Erythroblast (primary cell): Measurements from ENCODE around the gene PTPRU.

Source experiments
- GATA1 ChIP-seq: IDR thresholded peaks from 2 replicates; pipeline ENCODE4 v1.6.1; 2011; ENCODE audit warnings: low read depth, mild to moderate bottlenecking, control low read depth, low read length, moderate library complexity
- POLR2A ChIP-seq: IDR thresholded peaks from 2 replicates; pipeline ENCODE4 v1.6.1; 2011; ENCODE audit warnings: mild to moderate bottlenecking, low read length

DNA sequence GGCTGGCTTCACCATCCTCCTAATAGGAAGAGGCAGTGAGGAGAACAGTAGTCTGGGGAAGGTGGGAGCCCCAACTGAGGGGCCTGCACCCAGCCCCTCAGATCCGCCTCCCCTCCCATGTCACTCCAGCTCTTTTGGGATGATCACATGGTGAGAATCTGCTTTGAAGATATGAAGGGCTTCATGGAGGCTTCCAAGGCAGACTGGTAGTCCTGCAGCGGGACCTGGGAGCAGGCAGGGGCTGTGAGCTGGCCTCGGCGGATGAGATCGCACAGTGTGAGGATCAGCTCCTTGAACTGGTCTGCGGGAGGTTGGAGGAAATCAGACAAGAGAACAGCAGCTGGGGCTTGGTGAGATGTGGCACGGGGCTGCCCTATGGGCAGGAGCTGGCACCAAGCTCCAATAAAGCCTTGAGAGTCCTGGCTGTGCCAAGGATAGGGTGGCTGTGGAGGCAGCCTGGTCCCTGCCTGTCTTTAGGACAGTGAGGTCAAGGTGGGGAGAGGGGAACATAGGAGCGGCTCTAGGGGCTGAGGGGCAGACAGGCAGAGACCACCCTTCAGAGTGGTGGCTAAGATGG, 42.4 kb upstream of the PTPRU start:
- TF ChIP-seq POLR2A (no peak), GATA1 (no peak)
